ENCODE measurements around the gene RAB15.

Gene RAB15

GRCh38 chr14:64971943-64972791 lies at the start of gene RAB15:
TSS of gene RAB15 (minus strand) at chr14:64972336. CDS start at chr14:64972076, 260 bp downstream.
- TF ChIP-seq CREB1 (IDR thresholded peaks at IDR 0.05; ENCODE audit: low read depth) (no peak), USF1 (IDR thresholded peaks at IDR 0.05) (no peak), CEBPB (IDR thresholded peaks at IDR 0.05) (no peak), RAD21 (IDR thresholded peaks at IDR 0.05; ENCODE audit: low read depth) (no peak), REST (IDR thresholded peaks at IDR 0.05; ENCODE audit: low read depth) (no peak), ZBTB7A (IDR thresholded peaks at IDR 0.05; ENCODE audit: low read depth) (peak; percentile 33; the same call in 1 of the 2 replicates), YY1 (IDR thresholded peaks at IDR 0.05; ENCODE audit: low read depth) (no peak)

DNA sequence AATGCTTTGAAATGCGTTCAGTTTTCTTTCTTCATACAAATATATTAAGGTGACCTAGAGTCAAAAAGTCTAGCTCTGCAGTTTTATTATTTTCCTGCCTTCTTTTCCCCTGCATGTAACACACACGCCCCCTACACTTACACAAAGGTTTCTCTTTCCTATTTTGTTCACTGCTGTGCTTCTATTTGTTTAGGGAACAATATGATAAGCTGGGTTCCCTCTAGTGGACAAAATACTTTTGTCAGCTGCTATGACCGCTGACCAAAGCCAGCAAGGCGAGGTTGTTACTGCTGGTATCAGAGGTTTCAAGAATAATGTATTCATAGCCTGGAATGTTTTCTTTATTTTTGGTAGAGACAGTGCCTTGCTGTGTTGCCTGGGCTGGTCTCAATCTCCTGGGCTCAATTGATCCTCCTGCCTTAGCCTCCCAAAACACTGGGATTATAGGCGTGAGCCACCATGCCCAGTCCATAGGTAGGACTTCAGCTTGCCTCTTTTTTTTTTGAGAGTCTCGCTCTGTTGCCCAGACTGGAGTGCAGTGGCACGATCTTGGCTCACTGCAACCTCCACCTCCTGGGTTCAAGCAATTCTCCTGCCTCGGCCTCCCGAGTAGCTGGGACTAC lies 47.9 kb upstream of the RAB15 start:
- TF ChIP-seq USF1 (IDR thresholded peaks at IDR 0.05): no peak
- TF ChIP-seq RAD21 (IDR thresholded peaks at IDR 0.05; ENCODE audit: low read depth): peak; percentile 44
- no peak for TF ChIP-seq EGR1 (IDR thresholded peaks at IDR 0.05)

- TF ChIP-seq TCF12 (IDR thresholded peaks at IDR 0.05; ENCODE audit: low read depth): no peak
- TF ChIP-seq, protein P1, sequence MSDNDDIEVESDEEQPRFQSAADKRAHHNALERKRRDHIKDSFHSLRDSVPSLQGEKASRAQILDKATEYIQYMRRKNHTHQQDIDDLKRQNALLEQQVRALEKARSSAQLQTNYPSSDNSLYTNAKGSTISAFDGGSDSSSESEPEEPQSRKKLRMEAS (IDR thresholded peaks at IDR 0.05): no peak
- TF ChIP-seq EGR1 (IDR thresholded peaks at IDR 0.05): no peak
- no peak for TF ChIP-seq CREB1 (IDR thresholded peaks at IDR 0.05; ENCODE audit: low read depth)
- TF ChIP-seq ZBTB7A (IDR thresholded peaks at IDR 0.05; ENCODE audit: low read depth): no peak
- TF ChIP-seq TAF1 (IDR thresholded peaks at IDR 0.05; ENCODE audit: low read depth): no peak
- TF ChIP-seq EP300 (IDR thresholded peaks at IDR 0.05; ENCODE audit: borderline replicate concordance): no peak
- no peak for TF ChIP-seq TEAD4 (IDR thresholded peaks at IDR 0.05)
Observed at GRCh38 chr14:65016471-65016870, 44.3 kb upstream of the RAB15 start.

DNA sequence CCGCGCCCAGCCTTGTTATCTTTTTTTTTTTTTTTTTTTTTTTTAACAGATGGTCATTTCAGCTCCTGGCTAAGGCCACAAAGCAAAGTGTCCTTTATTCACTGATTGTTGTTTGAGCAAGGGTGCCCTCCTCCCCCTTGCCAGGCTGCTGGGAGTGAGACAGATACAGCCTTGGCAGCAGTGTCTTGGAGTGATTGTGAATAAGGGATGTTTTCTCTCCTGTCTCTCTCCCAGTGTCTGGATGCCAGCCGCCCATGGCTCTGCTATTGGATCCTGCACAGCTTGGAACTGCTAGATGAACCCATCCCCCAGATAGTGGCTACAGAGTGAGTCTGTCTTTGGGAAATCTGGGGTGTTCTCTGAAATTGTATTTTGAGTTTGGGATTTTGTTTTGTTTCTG lies 43.3 kb upstream of the RAB15 start:
- no peak for TF ChIP-seq REST (IDR thresholded peaks at IDR 0.05; ENCODE audit: low read depth)
- no peak for TF ChIP-seq YY1 (IDR thresholded peaks at IDR 0.05; ENCODE audit: low read depth)
- TF ChIP-seq FOXM1 (IDR thresholded peaks at IDR 0.05; ENCODE audit: borderline replicate concordance, low read depth): no peak
- no peak for TF ChIP-seq ZBTB7A (IDR thresholded peaks at IDR 0.05; ENCODE audit: low read depth)
- TF ChIP-seq CREB1 (IDR thresholded peaks at IDR 0.05; ENCODE audit: low read depth): no peak
- TF ChIP-seq, protein P1 (IDR thresholded peaks at IDR 0.05): no peak
- no peak for TF ChIP-seq CEBPB (IDR thresholded peaks at IDR 0.05)
- no peak for TF ChIP-seq EP300 (IDR thresholded peaks at IDR 0.05; ENCODE audit: borderline replicate concordance)
- no peak for TF ChIP-seq NFIC (IDR thresholded peaks at IDR 0.05)
- no peak for TF ChIP-seq RAD21 (IDR thresholded peaks at IDR 0.05; ENCODE audit: low read depth)
- TF ChIP-seq TEAD4 (IDR thresholded peaks at IDR 0.05): no peak
- TF ChIP-seq TCF12 (IDR thresholded peaks at IDR 0.05; ENCODE audit: low read depth): no peak

GRCh38 chr14:65012353-65012752 lies 40.2 kb upstream of the RAB15 start:
- TF ChIP-seq USF1 (IDR thresholded peaks at IDR 0.05) (no peak), ZBTB7A (IDR thresholded peaks at IDR 0.05; ENCODE audit: low read depth) (no peak), YY1 (IDR thresholded peaks at IDR 0.05; ENCODE audit: low read depth) (no peak)
- TF ChIP-seq, protein P1 (IDR thresholded peaks at IDR 0.05): no peak

Measured in Ishikawa (cell line).